Measurements from ENCODE around the gene POU6F1.

POU6F1 gene

GRCh38 chr12:51197736-51198567 lies 19.9 kb downstream of the POU6F1 start:
- no peak for DNase-seq (ENCODE audit: low read depth in 2 of 2)

GRCh38 chr12:51196547-51196946 lies 21.3 kb downstream of the POU6F1 start:
- no peak for DNase-seq (ENCODE audit: low read depth in 2 of 2)

GRCh38 chr12:51195841-51196240 lies 22.0 kb downstream of the POU6F1 start:
- no peak for DNase-seq (ENCODE audit: low read depth in 2 of 2)

- DNase-seq (ENCODE audit: low read depth in 2 of 2): no peak
Measured at GRCh38 chr12:51192284-51192671, 25.6 kb downstream of the POU6F1 start.

GRCh38 chr12:51191516-51192283 lies 26.2 kb downstream of the POU6F1 start:
- DNase-seq (ENCODE audit: low read depth in 2 of 2): no peak

GRCh38 chr12:51190820-51191219 lies 27.0 kb downstream of the POU6F1 start:
- DNase-seq (ENCODE audit: low read depth in 2 of 2): no peak

- DNase-seq (ENCODE audit: low read depth in 2 of 2): no peak
Measured at GRCh38 chr12:51189790-51190355, 28.0 kb downstream of the POU6F1 start.

GRCh38 chr12:51188359-51189051 lies 29.4 kb downstream of the POU6F1 start:
- no peak for DNase-seq (ENCODE audit: low read depth in 2 of 2)

- no peak for DNase-seq (ENCODE audit: low read depth in 2 of 2)
Measured at GRCh38 chr12:51187370-51187987, 30.4 kb downstream of the POU6F1 start.

- DNase-seq (ENCODE audit: low read depth in 2 of 2): no peak
Measured at GRCh38 chr12:51186465-51187085, 31.3 kb downstream of the POU6F1 start.

GRCh38 chr12:51185171-51185717 lies 32.6 kb downstream of the POU6F1 start:
- no peak for DNase-seq (ENCODE audit: low read depth in 2 of 2)

GRCh38 chr12:51183816-51184215 lies 34.0 kb downstream of the POU6F1 start:
- DNase-seq (ENCODE audit: low read depth in 2 of 2): no peak

- no peak for DNase-seq (ENCODE audit: low read depth in 2 of 2)
Measured at GRCh38 chr12:51183349-51183748, 34.5 kb downstream of the POU6F1 start.

GRCh38 chr12:51181558-51181957 lies 36.3 kb downstream of the POU6F1 start:
- DNase-seq (ENCODE audit: low read depth in 2 of 2): no peak

GRCh38 chr12:51177897-51178296 lies 40.0 kb downstream of the POU6F1 start:
- DNase-seq (ENCODE audit: low read depth in 2 of 2): no peak

GRCh38 chr12:51174501-51174900 lies 43.4 kb downstream of the POU6F1 start:
- DNase-seq (ENCODE audit: low read depth in 2 of 2): no peak

- DNase-seq (ENCODE audit: low read depth in 2 of 2): peak; percentile 90 to 91
Measured at GRCh38 chr12:51172515-51173431, 45.1 kb downstream of the POU6F1 start, which contains the start of gene TFCP2. TFCP2 (minus strand) TSS chr12:51173135; CDS start chr12:51172422, 713 bp downstream.

- no peak for DNase-seq (ENCODE audit: low read depth in 2 of 2)
Measured at GRCh38 chr12:51171884-51172514, 45.9 kb downstream of the POU6F1 start.

GRCh38 chr12:51163795-51164194 lies 54.1 kb downstream of the POU6F1 start:
- DNase-seq (ENCODE audit: low read depth in 2 of 2): no peak

All from fibroblast of skin of left quadriceps (primary cell).